DMS53 treated with DMSO at 0.1 percent for 48 hours (cell line): ENCODE results near the gene MRPL55.
A peak's percentile ranks its signal among the peaks of the same experiment; 100 is the strongest.

Experiments
- DNase-seq: peaks from one replicate; lab custom pipeline; 2025; ENCODE audit not compliant: unreplicated experiment; lab: John Stamatoyannopoulos, UW

The MRPL55 gene

GRCh38 chr1:228087771-228088251 lies 21.3 kb downstream of the MRPL55 start:
- DNase-seq, result no peak

GRCh38 chr1:228085287-228085951 lies 23.7 kb downstream of the MRPL55 start:
- DNase-seq, result no peak

- no peak for DNase-seq
Observed at GRCh38 chr1:228084797-228085196, 24.3 kb downstream of the MRPL55 start.

- DNase-seq, result no peak
Observed at GRCh38 chr1:228084325-228084724, 24.8 kb downstream of the MRPL55 start.

GRCh38 chr1:228083871-228084278 lies 25.2 kb downstream of the MRPL55 start:
- DNase-seq, result no peak

- DNase-seq, result no peak
Observed at GRCh38 chr1:228082918-228083870, 25.9 kb downstream of the MRPL55 start.

GRCh38 chr1:228082214-228082917 lies 26.7 kb downstream of the MRPL55 start, which contains the start of gene ARF1:
Gene ARF1, plus strand, starts transcription at chr1:228082708. Its CDS starts 14,407 bp downstream, at chr1:228097115.
- peak; percentile 78 for DNase-seq

GRCh38 chr1:228081578-228082213 lies 27.4 kb downstream of the MRPL55 start:
- no peak for DNase-seq

- DNase-seq, result no peak
Observed at GRCh38 chr1:228081144-228081543, 28.0 kb downstream of the MRPL55 start.

GRCh38 chr1:228079601-228080263 lies 29.4 kb downstream of the MRPL55 start:
- DNase-seq, result no peak

GRCh38 chr1:228079013-228079412 lies 30.1 kb downstream of the MRPL55 start:
- no peak for DNase-seq

- no peak for DNase-seq
Observed at GRCh38 chr1:228077565-228078330, 31.4 kb downstream of the MRPL55 start.

- DNase-seq, result no peak
Observed at GRCh38 chr1:228076796-228077430, 32.2 kb downstream of the MRPL55 start.

- DNase-seq, result no peak
Observed at GRCh38 chr1:228075801-228076271, 33.3 kb downstream of the MRPL55 start.

GRCh38 chr1:228074954-228075730 lies 34.0 kb downstream of the MRPL55 start:
- no peak for DNase-seq

- DNase-seq, result no peak
Observed at GRCh38 chr1:228073857-228074545, 35.1 kb downstream of the MRPL55 start.

- DNase-seq, result no peak
Observed at GRCh38 chr1:228073061-228073856, 35.8 kb downstream of the MRPL55 start.
